Fibroblast of mammary gland (primary cell): Measurements from ENCODE around the gene DFFB.
A peak's percentile ranks its signal among the peaks of the same experiment; 100 is the strongest.

ENCODE experiments used
- DNase-seq: peaks from one replicate; pipeline ENCODE4 v3.0.0-alpha.2; 2010; ENCODE audit warnings: low read depth
- H3K4me3 ChIP-seq: 2 replicates; pipeline ENCODE4 v1.5.1; 2011; ENCODE audit warnings: low read depth, mild to moderate bottlenecking, low read length, moderate library complexity; ENCODE audit not compliant: control insufficient read depth
- CTCF ChIP-seq: conservative IDR thresholded peaks from 2 replicates; pipeline ENCODE4 v1.5.1; 2011; ENCODE audit warnings: low read depth, low read length, inconsistent platforms; ENCODE audit not compliant: control insufficient read depth, insufficient read depth

Gene DFFB

GRCh38 chr1:3828391-3828790, 28.9 kb upstream of the DFFB start:
- H3K4me3 ChIP-seq = no peak overlapping the region
- no peak for DNase-seq
- TF ChIP-seq CTCF = no peak

GRCh38 chr1:3831689-3832088, 25.6 kb upstream of the DFFB start:
- TF ChIP-seq CTCF = no peak
- peak; percentile 35 for DNase-seq
- H3K4me3 ChIP-seq = no peak overlapping the region

GRCh38 chr1:3834701-3835100, 22.6 kb upstream of the DFFB start:
- no peak for TF ChIP-seq CTCF
- no peak for DNase-seq
- no peak overlapping the region for H3K4me3 ChIP-seq

- no peak overlapping the region for H3K4me3 ChIP-seq
- DNase-seq = no peak
- no peak for TF ChIP-seq CTCF
These were observed 20.9 kb upstream of the DFFB start for GRCh38 chr1:3836421-3836820.

- no peak overlapping the region for H3K4me3 ChIP-seq
- TF ChIP-seq CTCF = no peak
- DNase-seq = no peak
These were observed 20.1 kb upstream of the DFFB start for GRCh38 chr1:3837200-3837599.

- no peak for DNase-seq
- H3K4me3 ChIP-seq = no peak overlapping the region
- TF ChIP-seq CTCF = no peak
These were observed 19.6 kb upstream of the DFFB start for GRCh38 chr1:3837685-3838084.

GRCh38 chr1:3838788-3839187, 18.5 kb upstream of the DFFB start:
- no peak for TF ChIP-seq CTCF
- no peak for DNase-seq

More at GRCh38 chr1:3838788-3839187, 18.5 kb upstream of the DFFB start:
- H3K4me3 ChIP-seq = no peak overlapping the region
